IMR-90 (cell line): Measurements from ENCODE around the gene KIR2DL4. TPM values are rescaled to one million over a fixed set of nuclear protein-coding genes. Genes with fewer than 3 reads are reported as not detected.
"Not testable (repeated sequence)": the region's sequence is repeated elsewhere in the genome, so short reads cannot be mapped to it uniquely, and the experiment has no call there.

Source experiments
- ATAC-seq: fragments of 200-7000 bp; cut with Tn5 transposase; 2 replicates; pipeline ENCODE4 v1.9.1; 2020; ENCODE audit warnings: low read depth, mild to moderate bottlenecking, moderate library complexity
- BruUV-seq: library from RNA; stranded (reverse); fragments of 400-500 nt; replicated peaks from 2 replicates; lab custom pipeline; 2021; lab: Mats Ljungman, UMichigan
- CTCF ChIA-PET: fragments of 300-600 bp; formaldehyde crosslinking; extraction: SDS; loops from one replicate; lab custom pipeline; 2021; ENCODE audit warnings: antibody characterized with exemption; lab: Yijun Ruan, JAX
- POLR2A ChIA-PET: fragments of 300-600 bp; sonication (Branson Sonifier 250); formaldehyde crosslinking; loops from one replicate; lab custom pipeline; 2022; ENCODE audit warnings: antibody characterized with exemption; ENCODE audit not compliant: unreplicated experiment; lab: Charles Lee
- DNase-seq: peaks from one replicate; pipeline ENCODE4 v3.0.0; 2013
- H2AFZ ChIP-seq: replicated peaks from 2 replicates; pipeline ENCODE3; 2013; ENCODE audit warnings: low read length, mild to moderate bottlenecking; ENCODE audit not compliant: poor library complexity
- H2AK5ac ChIP-seq: 2 replicates; pipeline ENCODE4 v1.6.1; 2013; ENCODE audit warnings: low read depth, low read length, inconsistent platforms
- H2AK9ac ChIP-seq: replicated peaks from 2 replicates; pipeline ENCODE3; 2013; ENCODE audit warnings: mild to moderate bottlenecking, low read depth, low read length, moderate library complexity; ENCODE audit not compliant: poor library complexity
- H2BK120ac ChIP-seq: 2 replicates; pipeline ENCODE4 v1.6.1; 2013; ENCODE audit warnings: low read depth, low read length, inconsistent platforms
- H2BK15ac ChIP-seq: 3 replicates; pipeline ENCODE4 v1.6.1; 2013; ENCODE audit warnings: low read depth, low read length, inconsistent platforms
- H2BK20ac ChIP-seq: 2 replicates; pipeline ENCODE4 v1.6.1; 2013; ENCODE audit warnings: low read depth, mild to moderate bottlenecking, inconsistent platforms, low read length, moderate library complexity
- H2BK5ac ChIP-seq: 2 replicates; pipeline ENCODE4 v1.6.1; 2013; ENCODE audit warnings: mild to moderate bottlenecking, low read depth, low read length, inconsistent platforms; ENCODE audit not compliant: poor library complexity, severe bottlenecking
- H3K14ac ChIP-seq: replicated peaks from 2 replicates; pipeline ENCODE4 v1.6.1; 2013; ENCODE audit warnings: low read depth, low read length, inconsistent platforms
- H3K18ac ChIP-seq: 2 replicates; pipeline ENCODE4 v1.6.1; 2013; ENCODE audit warnings: low read depth, low read length, control low read depth
- H3K23ac ChIP-seq: 2 replicates; pipeline ENCODE4 v1.6.1; 2013; ENCODE audit warnings: low read depth, low read length, inconsistent platforms
- H3K27ac ChIP-seq: 2 replicates; pipeline ENCODE4 v1.5.1; 2013; ENCODE audit warnings: mild to moderate bottlenecking, control low read depth, low read length; ENCODE audit not compliant: insufficient read depth
- H3K27me3 ChIP-seq: 2 replicates; pipeline ENCODE4 v1.6.1; 2013; ENCODE audit warnings: low read length; ENCODE audit not compliant: control insufficient read depth, insufficient read depth
- H3K36me3 ChIP-seq: 2 replicates; pipeline ENCODE4 v1.6.1; 2013; ENCODE audit warnings: low read length, mixed read lengths; ENCODE audit not compliant: control insufficient read depth, insufficient read depth
- H3K4ac ChIP-seq: 2 replicates; pipeline ENCODE4 v1.6.1; 2013; ENCODE audit warnings: low read depth, low read length, inconsistent platforms
- H3K4me1 ChIP-seq: 2 replicates; pipeline ENCODE4 v1.6.1; 2013; ENCODE audit warnings: low read length, mixed read lengths; ENCODE audit not compliant: control insufficient read depth, insufficient read depth
- H3K4me2 ChIP-seq: 2 replicates; pipeline ENCODE4 v1.6.1; 2013; ENCODE audit warnings: low read depth, mild to moderate bottlenecking, control low read depth, low read length, moderate library complexity
- H3K4me3 ChIP-seq: 2 replicates; pipeline ENCODE4 v1.5.1; 2013; ENCODE audit warnings: low read depth, mild to moderate bottlenecking, control low read depth, low read length, moderate library complexity; ENCODE audit not compliant: insufficient read depth
- H3K56ac ChIP-seq: 2 replicates; pipeline ENCODE4 v1.6.1; 2013; ENCODE audit warnings: low read length, inconsistent platforms; ENCODE audit not compliant: insufficient read depth; ENCODE audit errors: extremely low read depth
- H3K79me1 ChIP-seq, 2 experiments: 2 replicates each; pipeline ENCODE4 v1.6.1; 2013; ENCODE audit warnings: low read length in 2 of 2, inconsistent platforms in 1 of 2, low read depth in 1 of 2
- H3K9ac ChIP-seq: 2 replicates; pipeline ENCODE4 v1.6.1; 2013; ENCODE audit warnings: low read depth, low read length, control low read depth
- H3K9me1 ChIP-seq: 2 replicates; pipeline ENCODE4 v1.6.1; 2013; ENCODE audit warnings: low read length, inconsistent platforms; ENCODE audit not compliant: insufficient read depth
- H3K9me3 ChIP-seq: 2 replicates; pipeline ENCODE4 v1.6.1; 2013; ENCODE audit warnings: low read length; ENCODE audit not compliant: control insufficient read depth, insufficient read depth
- H4K20me1 ChIP-seq: 2 replicates; pipeline ENCODE4 v1.6.1; 2013; ENCODE audit warnings: low read length, inconsistent platforms; ENCODE audit not compliant: insufficient read depth
- H4K5ac ChIP-seq: 2 replicates; pipeline ENCODE4 v1.6.1; 2013; ENCODE audit warnings: mild to moderate bottlenecking, low read depth, low read length, control low read depth
- H4K8ac ChIP-seq, 2 experiments: 2 replicates each; pipeline ENCODE4 v1.6.1; 2013; ENCODE audit warnings: low read depth in 2 of 2, low read length in 2 of 2, control low read depth in 1 of 2, inconsistent platforms in 1 of 2
- H4K91ac ChIP-seq: 2 replicates; pipeline ENCODE4 v1.6.1; 2013; ENCODE audit warnings: low read depth, low read length, inconsistent platforms; ENCODE audit not compliant: insufficient read depth
- WGBS, 2 experiments: methylation state at CpG; one replicate each; pipeline versions ENCODE4 v1.1.5 to v1.1.7; 2013; ENCODE audit warnings: missing lambda C conversion rate in 2 of 2; ENCODE audit not compliant: insufficient read length in 1 of 2; ENCODE audit errors: extremely low coverage in 2 of 2; 5-methylcytosine and 5-hydroxymethylcytosine counted together
- dilution Hi-C: fragments of 300-500 bp; cut with HindIII; formaldehyde crosslinking; loops from one replicate; pipeline ENCODE4 v1.14.3; 2018; ENCODE audit warnings: low sequenced_read_pairs; ENCODE audit not compliant: unreplicated experiment
- in situ Hi-C: fragments of 300-500 bp; cut with MboI; formaldehyde crosslinking; loops from 3 replicates; pipeline ENCODE4 v1.14.3; 2019; ENCODE audit warnings: low sequenced_read_pairs, inconsistent platforms, mixed read lengths
- intact Hi-C: fragments of 100-400 bp; cut with micrococcal nuclease; formaldehyde crosslinking; loops from 2 replicates; pipeline ENCODE4 v1.10.0; 2022
- polyA plus RNA-seq, 3 experiments: library from polyadenylated mRNA; depleted of rRNA; stranded (reverse); fragments of >200 nt; gene quantifications; 2 replicates each; pipeline ENCODE4 v1.2.3, GENCODE V29; 2012; ENCODE audit warnings: low replicate concordance in 1 of 3
- total RNA-seq: library from RNA; depleted of rRNA; stranded (reverse); fragments of >200 nt; gene quantifications from 2 replicates; pipeline ENCODE4 v1.2.3, GENCODE V29; 2012

Gene KIR2DL4
- total and polyA plus RNA-seq, 2 of the 4 experiments (the other 2 are of a cell fraction), result not detected

- BruUV-seq, H3K4me3 ChIP-seq, H2AK5ac ChIP-seq, H2BK120ac ChIP-seq, H3K27ac ChIP-seq, H4K20me1 ChIP-seq, H3K56ac ChIP-seq, H2AFZ ChIP-seq, intact Hi-C loops, H3K36me3 ChIP-seq, POLR2A ChIA-PET, in situ Hi-C loops, H2BK20ac ChIP-seq, H3K9me1 ChIP-seq, H4K8ac ChIP-seq, H3K79me1 ChIP-seq, H3K23ac ChIP-seq, H3K4ac ChIP-seq, H4K91ac ChIP-seq, ATAC-seq, H2AK9ac ChIP-seq, DNase-seq, H2BK15ac ChIP-seq, dilution Hi-C loops, H3K14ac ChIP-seq, H3K9ac ChIP-seq, H2BK5ac ChIP-seq, H4K5ac ChIP-seq, CTCF ChIA-PET, H3K27me3 ChIP-seq, H3K18ac ChIP-seq, H3K4me2 ChIP-seq, H3K4me1 ChIP-seq: not testable (repeated sequence)
- peaks cover 18% of the 10 kb centered on the region for H3K9me3 ChIP-seq
- WGBS, 2 experiments, result no CpG with 5 or more reads among the region's 3 CpGs
These were observed 55.1 kb downstream of the KIR2DL4 start for GRCh38 chr19:54858476-54858875.

- H2AK9ac ChIP-seq, in situ Hi-C loops, H4K91ac ChIP-seq, CTCF ChIA-PET, H3K79me1 ChIP-seq, H2BK20ac ChIP-seq, H3K4me2 ChIP-seq, H4K20me1 ChIP-seq, H2AK5ac ChIP-seq, H3K4me3 ChIP-seq, BruUV-seq, H3K9ac ChIP-seq, H3K27me3 ChIP-seq, dilution Hi-C loops, H2AFZ ChIP-seq, H2BK15ac ChIP-seq, H3K27ac ChIP-seq, H3K9me1 ChIP-seq, H4K5ac ChIP-seq, H3K36me3 ChIP-seq, H2BK120ac ChIP-seq, H4K8ac ChIP-seq, ATAC-seq, H3K23ac ChIP-seq, POLR2A ChIA-PET, H3K14ac ChIP-seq, H3K4me1 ChIP-seq, intact Hi-C loops, H3K56ac ChIP-seq, H3K4ac ChIP-seq, DNase-seq, H3K18ac ChIP-seq, H2BK5ac ChIP-seq: not testable (repeated sequence)
- 40% methylated on average over 1 of the region's 7 CpGs; no CpG with 5 or more reads in 1 of the 2 experiments for WGBS, 2 experiments
- peaks cover 18% of the 10 kb centered on the region for H3K9me3 ChIP-seq
These were observed 56.0 kb downstream of the KIR2DL4 start for GRCh38 chr19:54859421-54859820.
